Measurements from ENCODE around the gene GPR82. TPM values are rescaled to one million over a fixed set of nuclear protein-coding genes. Genes with fewer than 3 reads are reported as not detected.

GPR82 gene
- total RNA-seq, 1 donor from 2014 or later = not detected

DNA sequence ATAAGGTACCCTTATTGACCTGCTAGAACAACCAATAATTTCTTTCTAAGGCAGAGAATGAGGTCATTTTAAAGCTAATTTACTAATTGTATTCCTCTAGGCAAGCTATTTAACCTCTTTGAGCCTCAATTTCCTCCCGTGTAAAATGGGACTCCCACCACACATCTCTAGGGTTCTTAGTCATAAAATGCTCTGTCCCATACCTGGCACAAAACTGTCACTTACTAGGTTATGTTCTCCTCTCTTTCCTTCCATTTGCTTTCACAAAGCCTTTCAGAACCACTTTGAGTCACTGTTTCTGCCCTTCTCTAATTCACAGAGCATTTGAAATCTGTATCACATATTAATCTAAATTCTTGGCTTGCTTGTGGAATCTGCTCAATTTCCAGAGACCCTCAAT lies 2.4 kb upstream of the GPR82 start:
- no peak for DNase-seq (ENCODE audit: low read depth)
- TF ChIP-seq, protein P1, sequence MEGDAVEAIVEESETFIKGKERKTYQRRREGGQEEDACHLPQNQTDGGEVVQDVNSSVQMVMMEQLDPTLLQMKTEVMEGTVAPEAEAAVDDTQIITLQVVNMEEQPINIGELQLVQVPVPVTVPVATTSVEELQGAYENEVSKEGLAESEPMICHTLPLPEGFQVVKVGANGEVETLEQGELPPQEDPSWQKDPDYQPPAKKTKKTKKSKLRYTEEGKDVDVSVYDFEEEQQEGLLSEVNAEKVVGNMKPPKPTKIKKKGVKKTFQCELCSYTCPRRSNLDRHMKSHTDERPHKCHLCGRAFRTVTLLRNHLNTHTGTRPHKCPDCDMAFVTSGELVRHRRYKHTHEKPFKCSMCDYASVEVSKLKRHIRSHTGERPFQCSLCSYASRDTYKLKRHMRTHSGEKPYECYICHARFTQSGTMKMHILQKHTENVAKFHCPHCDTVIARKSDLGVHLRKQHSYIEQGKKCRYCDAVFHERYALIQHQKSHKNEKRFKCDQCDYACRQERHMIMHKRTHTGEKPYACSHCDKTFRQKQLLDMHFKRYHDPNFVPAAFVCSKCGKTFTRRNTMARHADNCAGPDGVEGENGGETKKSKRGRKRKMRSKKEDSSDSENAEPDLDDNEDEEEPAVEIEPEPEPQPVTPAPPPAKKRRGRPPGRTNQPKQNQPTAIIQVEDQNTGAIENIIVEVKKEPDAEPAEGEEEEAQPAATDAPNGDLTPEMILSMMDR (IDR thresholded peaks at IDR 0.05; ENCODE audit: insufficient read depth, low read length, poor library complexity, severe bottlenecking) = no peak
- no peaks in the 10 kb centered on the region for H3K36me3 ChIP-seq (ENCODE audit: control insufficient read depth, insufficient read depth, low read length)
- H3K4me3 ChIP-seq (ENCODE audit: low read depth, low read length) = no peak overlapping the region
- no peaks in the 10 kb centered on the region for H3K27me3 ChIP-seq (ENCODE audit: control insufficient read depth, insufficient read depth, low read length)

DNA sequence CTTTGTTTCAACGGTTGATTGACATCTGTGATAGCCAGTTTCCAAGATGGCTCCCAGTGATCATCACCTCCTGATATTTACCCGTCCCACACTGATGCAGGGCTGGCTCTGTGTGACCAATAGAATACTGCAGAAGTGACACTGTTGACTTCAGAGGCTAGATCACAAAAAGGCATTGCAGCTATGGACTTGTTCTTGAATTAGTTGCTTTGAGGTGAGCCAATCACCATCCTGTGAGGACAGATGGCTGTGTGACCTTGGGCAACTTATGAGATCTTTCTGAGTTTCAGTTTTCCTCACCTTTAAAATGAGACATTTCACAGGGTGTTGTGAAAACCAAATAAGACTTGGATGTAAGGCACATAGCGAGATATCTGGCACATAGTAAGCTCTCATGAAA lies 1.8 kb upstream of the GPR82 start:
- Histone ChIP-seq H3K36me3 (ENCODE audit: control insufficient read depth, insufficient read depth, low read length) (no peaks in the 10 kb centered on the region), H3K4me3 (ENCODE audit: low read depth, low read length) (no peak overlapping the region), H3K27me3 (ENCODE audit: control insufficient read depth, insufficient read depth, low read length) (no peaks in the 10 kb centered on the region)
- TF ChIP-seq, protein P1 (IDR thresholded peaks at IDR 0.05; ENCODE audit: insufficient read depth, low read length, poor library complexity, severe bottlenecking) = no peak
- DNase-seq (ENCODE audit: low read depth) = no peak

DNA sequence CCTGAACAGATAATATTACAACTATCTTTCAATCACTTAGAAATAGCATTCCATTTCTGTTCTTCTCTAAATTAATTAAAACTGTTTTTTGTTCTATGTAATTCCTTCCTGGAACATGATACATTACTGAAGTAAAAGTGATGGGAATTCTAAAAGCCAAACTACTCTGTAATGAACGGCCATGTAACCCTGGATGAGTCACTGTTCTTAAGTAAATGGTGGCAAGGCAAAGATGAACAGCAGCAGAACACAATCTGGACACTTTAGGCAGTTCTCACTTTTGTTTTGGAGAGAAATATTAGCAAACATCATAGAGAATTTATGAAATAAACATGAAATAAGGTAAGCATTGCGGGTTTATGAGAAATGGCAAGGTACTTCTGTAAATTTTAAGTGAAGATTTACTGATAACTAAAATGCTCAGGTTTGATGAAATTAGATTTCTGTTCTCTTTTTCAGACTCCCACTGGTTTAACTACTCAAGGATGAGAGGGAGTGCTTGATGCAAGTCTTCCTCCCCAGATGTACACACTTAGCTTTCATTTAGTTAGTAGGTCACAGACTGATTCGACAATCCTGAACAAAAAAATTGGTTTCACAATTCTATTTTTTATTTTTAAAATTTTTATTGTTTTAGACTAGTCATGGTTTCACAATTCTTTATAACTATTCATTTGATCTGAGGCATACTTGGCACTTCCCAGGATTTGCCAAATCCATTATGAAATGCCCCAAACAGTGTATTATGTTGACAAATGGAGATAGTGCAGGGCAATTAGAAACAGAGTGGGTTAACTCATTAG lies 964 bp upstream of the GPR82 start:
- TF ChIP-seq, protein P1 (IDR thresholded peaks at IDR 0.05; ENCODE audit: insufficient read depth, low read length, poor library complexity, severe bottlenecking) = no peak
- Histone ChIP-seq H3K27me3 (ENCODE audit: control insufficient read depth, insufficient read depth, low read length) (no peaks in the 10 kb centered on the region), H3K36me3 (ENCODE audit: control insufficient read depth, insufficient read depth, low read length) (no peaks in the 10 kb centered on the region), H3K4me3 (ENCODE audit: low read depth, low read length) (no peak overlapping the region)
- no peak for DNase-seq (ENCODE audit: low read depth)

DNA sequence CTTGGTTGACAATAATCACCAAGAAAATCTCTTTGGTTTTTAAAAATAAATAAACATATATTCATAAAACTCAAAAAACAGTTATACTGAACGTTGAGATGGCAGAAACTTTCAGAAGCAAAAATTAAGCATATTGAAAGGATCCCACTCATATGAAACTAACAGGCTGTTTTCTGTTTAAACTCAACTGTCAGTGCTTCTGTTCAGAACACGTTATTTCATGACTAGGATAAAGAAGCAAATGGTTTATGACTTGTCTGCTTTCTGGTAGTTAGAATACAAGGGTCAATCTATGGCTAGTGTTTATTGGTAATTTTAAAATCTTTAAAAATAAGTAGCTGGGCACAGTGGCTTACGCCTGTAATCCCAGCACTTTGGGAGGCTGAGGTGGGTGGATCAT lies 4.1 kb downstream of the GPR82 start:
- Histone ChIP-seq H3K4me3 (ENCODE audit: low read depth, low read length) (no peak overlapping the region), H3K36me3 (ENCODE audit: control insufficient read depth, insufficient read depth, low read length) (no peaks in the 10 kb centered on the region), H3K27me3 (ENCODE audit: control insufficient read depth, insufficient read depth, low read length) (no peaks in the 10 kb centered on the region)
- TF ChIP-seq, protein P1 (IDR thresholded peaks at IDR 0.05; ENCODE audit: insufficient read depth, low read length, poor library complexity, severe bottlenecking) = no peak
- no peak for DNase-seq (ENCODE audit: low read depth)

DNA sequence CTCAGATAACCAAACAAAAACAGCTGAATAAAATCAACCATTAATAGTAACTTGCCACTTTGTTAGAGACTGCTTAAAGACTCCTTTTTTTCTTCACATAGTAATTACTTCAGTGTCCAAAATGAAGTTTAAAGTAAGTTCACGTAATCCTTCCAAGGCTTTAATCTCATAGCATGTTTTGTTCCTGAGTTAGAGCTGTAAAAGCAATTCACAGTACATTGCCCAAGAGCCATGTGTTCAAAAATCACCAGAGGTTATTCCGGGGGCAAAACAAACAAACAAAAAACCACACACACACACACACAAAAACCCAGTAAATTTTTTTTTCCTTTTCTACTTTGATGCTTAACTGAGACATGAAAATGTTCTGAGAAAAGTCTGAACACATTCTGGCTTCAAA lies 6.1 kb downstream of the GPR82 start:
- Histone ChIP-seq H3K4me3 (ENCODE audit: low read depth, low read length) (no peak overlapping the region), H3K36me3 (ENCODE audit: control insufficient read depth, insufficient read depth, low read length) (no peaks in the 10 kb centered on the region), H3K27me3 (ENCODE audit: control insufficient read depth, insufficient read depth, low read length) (no peaks in the 10 kb centered on the region)
- no peak for DNase-seq (ENCODE audit: low read depth)
- TF ChIP-seq, protein P1 (IDR thresholded peaks at IDR 0.05; ENCODE audit: insufficient read depth, low read length, poor library complexity, severe bottlenecking) = no peak

DNA sequence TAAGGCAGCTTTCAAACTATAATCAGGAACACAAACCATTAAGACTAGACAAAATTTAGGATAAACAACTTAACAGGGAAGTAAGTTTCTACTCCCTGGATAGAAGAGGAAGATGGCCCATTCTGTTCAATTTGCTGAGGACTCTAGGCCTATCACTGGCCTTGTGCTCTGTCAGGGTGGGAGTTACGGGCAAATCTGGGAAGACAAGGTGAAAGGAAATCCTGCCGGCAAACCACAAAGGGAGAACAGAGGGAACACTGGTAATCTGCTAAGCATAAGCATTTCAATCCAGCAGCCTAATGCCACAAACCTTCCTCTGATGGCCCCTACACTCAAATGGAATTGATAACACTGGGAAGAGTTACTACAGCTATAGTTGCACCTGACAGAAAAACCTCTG lies 8.3 kb downstream of the GPR82 start:
- no peaks in the 10 kb centered on the region for H3K27me3 ChIP-seq (ENCODE audit: control insufficient read depth, insufficient read depth, low read length)
- no peak overlapping the region for H3K4me3 ChIP-seq (ENCODE audit: low read depth, low read length)
- H3K36me3 ChIP-seq (ENCODE audit: control insufficient read depth, insufficient read depth, low read length) = no peaks in the 10 kb centered on the region

More for the DNA sequence above, 8.3 kb downstream of the GPR82 start:
- no peak for DNase-seq (ENCODE audit: low read depth)
- TF ChIP-seq, protein P1 (IDR thresholded peaks at IDR 0.05; ENCODE audit: insufficient read depth, low read length, poor library complexity, severe bottlenecking) = no peak

Data from kidney epithelial cell (primary cell).